ENCODE measurements around the gene HEPN1.
"Not testable (repeated sequence)": the region's sequence is repeated elsewhere in the genome, so short reads cannot be mapped to it uniquely, and the experiment has no call there.

The HEPN1 gene

GRCh38 chr11:124944565-124944964, 25.5 kb downstream of the HEPN1 start:
- DNase-seq = no peak

DNA sequence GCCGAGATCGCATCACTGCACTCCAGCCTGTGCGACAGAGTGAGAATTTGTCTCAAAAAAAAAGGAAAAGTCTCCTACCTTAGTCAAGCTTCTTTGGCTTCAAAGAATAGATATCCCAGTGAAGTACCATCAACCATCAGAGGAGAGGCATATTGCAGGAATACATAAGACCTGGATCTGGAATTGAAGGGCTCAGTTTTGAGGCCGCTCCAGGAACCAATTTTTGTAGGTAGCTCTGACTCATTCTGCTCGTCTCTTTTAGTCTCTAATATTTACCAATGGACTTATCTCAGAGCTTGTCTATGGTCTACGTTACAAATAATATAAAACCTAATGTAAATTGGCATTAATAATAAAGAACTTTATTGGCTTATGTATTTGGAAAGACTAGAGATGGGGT, 26.8 kb downstream of the HEPN1 start:
- no peak for DNase-seq

GRCh38 chr11:124946735-124947141, 27.7 kb downstream of the HEPN1 start:
- DNase-seq = no peak

GRCh38 chr11:124950601-124951330, 31.7 kb downstream of the HEPN1 start:
- DNase-seq = no peak

DNA sequence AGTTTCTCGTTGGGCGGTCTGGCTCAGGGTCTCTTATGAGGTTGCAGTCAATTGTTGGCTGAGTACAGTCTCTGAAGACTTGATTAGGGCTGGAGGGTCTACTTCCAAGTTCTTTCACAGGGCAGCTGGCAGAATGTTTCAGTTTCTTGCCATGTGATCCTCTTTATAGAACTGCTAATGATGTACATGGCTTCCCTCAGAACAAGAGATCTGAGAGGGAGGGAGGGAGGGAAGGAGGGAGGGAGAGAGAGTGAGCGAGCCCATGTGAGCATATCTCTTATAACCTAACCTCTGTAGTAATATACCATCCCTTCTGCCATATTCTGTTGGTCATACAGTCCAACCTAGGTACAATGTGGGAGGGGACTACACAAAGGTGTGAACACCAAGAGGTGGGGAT, 32.3 kb downstream of the HEPN1 start:
- DNase-seq = no peak

- peak; percentile 99 for DNase-seq
Measured at GRCh38 chr11:124953753-124954589, 34.9 kb downstream of the HEPN1 start, which contains the start of gene CCDC15. Gene CCDC15, plus strand, starts transcription at chr11:124954202. Its CDS starts 531 bp downstream, at chr11:124954733.

DNA sequence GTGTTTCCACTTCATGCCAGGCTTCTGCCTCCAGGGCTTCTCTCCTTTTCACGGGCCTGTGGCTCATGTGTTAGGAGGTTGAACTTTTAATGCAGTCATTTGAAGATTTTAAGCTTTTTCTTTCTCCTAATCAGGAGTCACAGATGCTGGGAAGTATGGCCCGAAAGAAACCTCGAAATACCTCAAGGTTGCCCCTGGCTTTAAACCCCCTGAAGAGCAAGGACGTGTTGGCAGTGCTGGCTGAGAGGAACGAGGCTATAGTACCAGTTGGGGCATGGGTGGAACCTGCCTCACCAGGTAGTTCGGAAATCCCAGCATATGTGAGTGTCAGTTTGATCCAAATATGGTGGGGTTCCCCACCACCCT, 35.5 kb downstream of the HEPN1 start:
- no peak for DNase-seq

GRCh38 chr11:124955035-124955434, 36.0 kb downstream of the HEPN1 start:
- no peak for DNase-seq

GRCh38 chr11:124961972-124962609, 43.0 kb downstream of the HEPN1 start:
- DNase-seq = peak; percentile 26

DNA sequence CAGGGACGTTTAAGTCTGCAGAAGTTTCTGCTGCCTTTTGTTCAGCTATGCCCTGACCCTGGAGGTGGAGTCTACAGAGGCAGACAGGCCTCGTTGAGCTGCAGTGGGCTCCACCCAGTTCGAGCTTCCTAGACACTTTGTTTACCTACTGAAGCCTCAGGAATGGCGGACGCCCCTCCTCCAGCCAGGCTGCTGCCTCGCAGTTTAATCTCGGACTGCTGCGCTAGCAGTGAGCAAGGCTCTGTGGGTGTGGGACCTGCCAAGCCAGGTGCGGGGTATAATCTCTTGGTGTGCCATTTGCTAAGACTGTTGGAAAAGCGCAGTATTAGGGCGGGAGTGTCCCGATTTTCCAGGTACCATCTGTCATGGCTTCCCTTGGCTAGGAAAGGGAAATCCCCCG, 49.1 kb downstream of the HEPN1 start:
- DNase-seq = not testable (repeated sequence)

Measured in retina (tissue), 1 donor.